ENCODE data around the gene RPL27A. TPM values are rescaled to one million over a fixed set of nuclear protein-coding genes. Genes with fewer than 3 reads are reported as not detected.

The RPL27A gene
- total RNA-seq (2021) (576 and 629 TPM in 2 replicates), Bru-seq, nascent RNA (percentile 98 among the genes with signal in this experiment), BruChase-seq, experiment 1, labeled RNA remaining after a 2-hour chase (percentile 94 among the genes with signal in this experiment), BruChase-seq, experiment 2, labeled RNA remaining after a 6-hour chase (percentile 98 among the genes with signal in this experiment)
- long read RNA-seq, full-length matches to known transcripts = 104 of 113 reads
- long read RNA-seq, partial matches to known transcripts = 2 of 113 reads
- long read RNA-seq, other reads (novel, unspliced or antisense) = 7 of 113 reads

DNA sequence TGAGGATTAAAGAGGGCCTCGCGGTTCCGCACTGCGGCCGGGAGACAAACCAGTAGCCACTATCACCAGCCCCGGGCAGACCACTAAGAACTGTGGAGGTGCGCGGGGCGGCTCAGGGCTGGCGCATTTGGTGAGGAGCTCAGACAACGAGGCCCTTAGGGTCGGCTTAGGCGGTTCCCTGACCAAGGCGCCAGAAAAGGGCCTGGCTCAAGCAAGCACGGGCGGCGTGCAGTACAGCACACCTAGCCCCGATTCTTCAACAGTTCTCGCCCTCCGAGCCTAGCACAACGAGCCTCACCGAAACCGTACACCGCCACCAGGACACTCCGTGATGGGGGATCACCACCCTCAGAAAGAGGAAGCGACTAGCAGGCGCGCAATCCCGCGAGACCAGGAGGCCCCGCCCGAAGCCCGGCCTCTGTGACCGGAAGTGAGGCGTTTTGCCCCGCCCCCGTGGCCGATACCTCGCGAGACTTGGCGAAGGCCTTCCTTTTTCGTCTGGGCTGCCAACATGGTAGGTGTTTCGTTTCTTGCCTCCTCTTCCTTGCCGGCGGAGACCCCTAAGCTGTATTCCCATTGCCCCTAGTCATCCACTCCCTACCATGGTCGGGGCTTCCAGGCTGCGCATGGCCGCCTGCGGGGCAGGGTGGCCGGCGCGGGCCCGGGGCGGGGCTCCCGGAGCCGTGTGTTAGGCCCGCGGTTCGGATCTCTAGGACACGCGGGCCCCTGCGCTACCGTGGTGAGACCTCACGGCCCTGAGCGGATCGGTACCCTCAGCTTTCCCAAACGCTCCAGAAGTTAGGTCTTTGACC lies at the start of gene RPL27A, which contains the start of gene TRIM66:
RPL27A (plus strand) TSS at position 490 of the 812 bp plus-strand sequence; CDS start at position 512, 22 bp downstream.
TRIM66 (minus strand) TSS at position 363 of the 812 bp plus-strand sequence. CDS start 10,391 bp downstream, outside the sequence.
- peak; percentile 96 for DNase-seq (ENCODE audit: low spot score)
- Histone ChIP-seq H3K4me1 (ENCODE audit: insufficient read depth, low read length, poor library complexity, severe bottlenecking) (peaks cover 21% of the 10 kb centered on the region), H3K4me3 (ENCODE audit: low read depth, low read length, poor library complexity, severe bottlenecking) (peak within 1 kb of the TSS; percentile 91), H3K9me3 (ENCODE audit: low read depth, low read length, poor library complexity, severe bottlenecking) (no peaks in the 10 kb centered on the region), H3K27me3 (replicated peaks; ENCODE audit: insufficient read depth, low read depth, low read length, poor library complexity) (no peaks in the 10 kb centered on the region), H3K36me3 (ENCODE audit: insufficient read depth, low read length, poor library complexity, severe bottlenecking) (peaks cover 36% of the 10 kb centered on the region), H3K27ac (ENCODE audit: low read depth, low read length, poor library complexity, severe bottlenecking) (peak within 1 kb of the TSS; percentile 97)
- BruUV-seq (replicated peaks) = TSS peak; percentile 78
- POLR2A ChIA-PET (ENCODE audit: low non-redundant PET) = interaction anchor here (1.0 kb wide), 1 partner anchor 24 kb away, joined by 3 read pairs; no protein-coding TSS in a partner anchor
- CTCF ChIA-PET = no interaction called here
- intact Hi-C loops (cut with micrococcal nuclease; ENCODE audit: unreplicated experiment) = loop anchor here (10.0 kb wide), 1 partner anchor 282 kb away; the partner anchor contains the start of gene TMEM9B
- TF ChIP-seq, protein P1, sequence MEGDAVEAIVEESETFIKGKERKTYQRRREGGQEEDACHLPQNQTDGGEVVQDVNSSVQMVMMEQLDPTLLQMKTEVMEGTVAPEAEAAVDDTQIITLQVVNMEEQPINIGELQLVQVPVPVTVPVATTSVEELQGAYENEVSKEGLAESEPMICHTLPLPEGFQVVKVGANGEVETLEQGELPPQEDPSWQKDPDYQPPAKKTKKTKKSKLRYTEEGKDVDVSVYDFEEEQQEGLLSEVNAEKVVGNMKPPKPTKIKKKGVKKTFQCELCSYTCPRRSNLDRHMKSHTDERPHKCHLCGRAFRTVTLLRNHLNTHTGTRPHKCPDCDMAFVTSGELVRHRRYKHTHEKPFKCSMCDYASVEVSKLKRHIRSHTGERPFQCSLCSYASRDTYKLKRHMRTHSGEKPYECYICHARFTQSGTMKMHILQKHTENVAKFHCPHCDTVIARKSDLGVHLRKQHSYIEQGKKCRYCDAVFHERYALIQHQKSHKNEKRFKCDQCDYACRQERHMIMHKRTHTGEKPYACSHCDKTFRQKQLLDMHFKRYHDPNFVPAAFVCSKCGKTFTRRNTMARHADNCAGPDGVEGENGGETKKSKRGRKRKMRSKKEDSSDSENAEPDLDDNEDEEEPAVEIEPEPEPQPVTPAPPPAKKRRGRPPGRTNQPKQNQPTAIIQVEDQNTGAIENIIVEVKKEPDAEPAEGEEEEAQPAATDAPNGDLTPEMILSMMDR (conservative IDR thresholded peaks at IDR 0.05; ENCODE audit: low read depth, low read length) = no peak
- no peak for TF ChIP-seq EZH2 (IDR thresholded peaks at IDR 0.05; ENCODE audit: borderline replicate concordance, low read depth, low read length, poor library complexity, severe bottlenecking)

DNA sequence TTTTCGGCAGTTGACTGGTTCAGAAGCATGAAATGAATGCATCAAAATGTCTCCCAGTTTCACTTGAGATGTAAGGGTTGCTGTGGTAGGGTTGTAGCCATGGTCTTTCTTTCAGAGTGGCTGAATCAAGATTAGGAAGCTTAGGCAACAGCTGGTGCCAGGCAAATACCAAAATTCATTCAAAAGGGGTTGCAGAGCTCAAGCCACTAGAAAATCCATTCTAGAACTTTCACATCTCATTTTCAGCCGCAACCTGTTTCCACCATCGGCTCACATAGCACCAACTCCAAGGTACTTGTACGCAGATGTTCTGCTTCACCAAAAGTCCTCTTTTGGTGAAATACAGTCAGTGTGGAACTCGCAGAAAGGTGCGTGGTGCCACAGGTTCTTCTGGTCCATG lies 48.1 kb upstream of the RPL27A start:
- no peak overlapping the region for H3K4me3 ChIP-seq (ENCODE audit: low read depth, low read length, poor library complexity, severe bottlenecking)
- intact Hi-C loops (cut with micrococcal nuclease; ENCODE audit: unreplicated experiment) = no loop called here
- ChIA-PET POLR2A (ENCODE audit: low non-redundant PET) (no interaction called here), CTCF (no interaction called here)
- no peaks in the 10 kb centered on the region for H3K4me1 ChIP-seq (ENCODE audit: insufficient read depth, low read length, poor library complexity, severe bottlenecking)
- TF ChIP-seq, protein P1 (conservative IDR thresholded peaks at IDR 0.05; ENCODE audit: low read depth, low read length) = no peak
- TF ChIP-seq EZH2 (IDR thresholded peaks at IDR 0.05; ENCODE audit: borderline replicate concordance, low read depth, low read length, poor library complexity, severe bottlenecking) = no peak
- no peak overlapping the region for H3K27ac ChIP-seq (ENCODE audit: low read depth, low read length, poor library complexity, severe bottlenecking)
- no peaks in the 10 kb centered on the region for H3K36me3 ChIP-seq (ENCODE audit: insufficient read depth, low read length, poor library complexity, severe bottlenecking)
- H3K9me3 ChIP-seq (ENCODE audit: low read depth, low read length, poor library complexity, severe bottlenecking) = no peaks in the 10 kb centered on the region
- no peaks in the 10 kb centered on the region for H3K27me3 ChIP-seq (replicated peaks; ENCODE audit: insufficient read depth, low read depth, low read length, poor library complexity)
- DNase-seq (ENCODE audit: low spot score) = no peak
- no TSS peak for BruUV-seq (replicated peaks)

DNA sequence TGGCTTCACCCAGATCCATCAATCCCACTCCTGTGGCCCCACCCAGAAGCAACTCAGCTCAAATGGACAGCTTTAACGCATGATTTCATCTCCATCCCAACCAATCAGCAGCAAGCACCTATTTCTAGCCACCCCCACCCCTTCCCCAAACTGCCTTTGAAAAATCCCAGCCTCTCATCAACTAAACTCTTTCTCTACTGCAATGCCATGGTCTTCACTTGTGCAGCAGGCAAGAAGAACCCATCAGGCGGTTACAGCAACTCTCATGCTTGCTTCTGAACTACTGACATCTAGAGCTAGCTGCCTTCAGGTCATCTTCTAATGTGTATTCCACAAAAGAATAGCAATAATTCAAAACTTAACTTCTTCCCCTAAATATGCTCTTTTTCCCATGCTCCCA lies 46.5 kb upstream of the RPL27A start:
- H3K4me1 ChIP-seq (ENCODE audit: insufficient read depth, low read length, poor library complexity, severe bottlenecking) = no peaks in the 10 kb centered on the region
- no peak overlapping the region for H3K4me3 ChIP-seq (ENCODE audit: low read depth, low read length, poor library complexity, severe bottlenecking)
- no peak for TF ChIP-seq EZH2 (IDR thresholded peaks at IDR 0.05; ENCODE audit: borderline replicate concordance, low read depth, low read length, poor library complexity, severe bottlenecking)
- TF ChIP-seq, protein P1 (conservative IDR thresholded peaks at IDR 0.05; ENCODE audit: low read depth, low read length) = no peak
- no TSS peak for BruUV-seq (replicated peaks)
- no peaks in the 10 kb centered on the region for H3K27me3 ChIP-seq (replicated peaks; ENCODE audit: insufficient read depth, low read depth, low read length, poor library complexity)
- no peaks in the 10 kb centered on the region for H3K36me3 ChIP-seq (ENCODE audit: insufficient read depth, low read length, poor library complexity, severe bottlenecking)
- H3K27ac ChIP-seq (ENCODE audit: low read depth, low read length, poor library complexity, severe bottlenecking) = no peak overlapping the region
- DNase-seq (ENCODE audit: low spot score) = no peak
- POLR2A ChIA-PET (ENCODE audit: low non-redundant PET) = no interaction called here
- no peaks in the 10 kb centered on the region for H3K9me3 ChIP-seq (ENCODE audit: low read depth, low read length, poor library complexity, severe bottlenecking)
- intact Hi-C loops (cut with micrococcal nuclease; ENCODE audit: unreplicated experiment) = no loop called here
- CTCF ChIA-PET = no interaction called here
